Mammary epithelial cell (primary cell): Measurements from ENCODE around the gene FBXO46.
"Not testable (repeated sequence)": the region's sequence is repeated elsewhere in the genome, so short reads cannot be mapped to it uniquely, and the experiment has no call there.

Experiments used
- EZH2 ChIP-seq: IDR thresholded peaks from 2 replicates; pipeline ENCODE4 v1.6.1; 2012; ENCODE audit warnings: low read length, inconsistent platforms, borderline replicate concordance
- TF ChIP-seq, protein P1 (sequence below), 2 donors: IDR thresholded peaks in 1 of 2; conservative IDR thresholded peaks in 1 of 2; 2 replicates each; pipeline ENCODE4 v1.5.1; 2011 to 2012; ENCODE audit warnings: inconsistent platforms in 2 of 2, low read length in 2 of 2, mild to moderate bottlenecking in 2 of 2, control low read depth in 1 of 2, low read depth in 1 of 2; ENCODE audit not compliant: insufficient read depth in 1 of 2; ENCODE audit errors: extremely low read depth in 1 of 2

DNA sequence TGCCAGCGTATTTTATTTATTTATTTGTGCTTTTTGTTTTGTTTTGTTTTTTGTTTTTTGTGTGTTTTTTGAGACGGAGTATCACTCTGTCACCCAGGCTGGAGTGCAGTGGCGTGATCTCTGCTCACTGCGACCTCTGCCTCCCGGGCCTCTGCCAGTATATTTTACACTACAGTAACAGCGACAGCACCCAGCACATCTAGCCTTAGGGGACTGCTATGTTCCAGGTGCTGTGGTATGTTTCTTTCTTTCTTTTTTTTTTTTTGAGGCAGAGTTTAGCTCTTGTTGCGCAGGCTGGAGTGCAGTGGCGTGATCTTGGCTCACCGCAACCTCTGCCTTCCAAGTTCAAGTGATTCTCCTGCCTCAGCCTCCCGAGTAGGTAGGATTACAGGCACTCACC lies 20.8 kb upstream of the FBXO46 start:
- TF ChIP-seq, protein P1, sequence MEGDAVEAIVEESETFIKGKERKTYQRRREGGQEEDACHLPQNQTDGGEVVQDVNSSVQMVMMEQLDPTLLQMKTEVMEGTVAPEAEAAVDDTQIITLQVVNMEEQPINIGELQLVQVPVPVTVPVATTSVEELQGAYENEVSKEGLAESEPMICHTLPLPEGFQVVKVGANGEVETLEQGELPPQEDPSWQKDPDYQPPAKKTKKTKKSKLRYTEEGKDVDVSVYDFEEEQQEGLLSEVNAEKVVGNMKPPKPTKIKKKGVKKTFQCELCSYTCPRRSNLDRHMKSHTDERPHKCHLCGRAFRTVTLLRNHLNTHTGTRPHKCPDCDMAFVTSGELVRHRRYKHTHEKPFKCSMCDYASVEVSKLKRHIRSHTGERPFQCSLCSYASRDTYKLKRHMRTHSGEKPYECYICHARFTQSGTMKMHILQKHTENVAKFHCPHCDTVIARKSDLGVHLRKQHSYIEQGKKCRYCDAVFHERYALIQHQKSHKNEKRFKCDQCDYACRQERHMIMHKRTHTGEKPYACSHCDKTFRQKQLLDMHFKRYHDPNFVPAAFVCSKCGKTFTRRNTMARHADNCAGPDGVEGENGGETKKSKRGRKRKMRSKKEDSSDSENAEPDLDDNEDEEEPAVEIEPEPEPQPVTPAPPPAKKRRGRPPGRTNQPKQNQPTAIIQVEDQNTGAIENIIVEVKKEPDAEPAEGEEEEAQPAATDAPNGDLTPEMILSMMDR (conservative IDR thresholded peaks at IDR 0.05 in 1 of 2, IDR thresholded peaks at IDR 0.05 in 1 of 2; ENCODE audit: extremely low read depth in 1 of 2, insufficient read depth in 1 of 2, low read depth in 1 of 2, low read length in 2 of 2) = not testable (repeated sequence)
- TF ChIP-seq EZH2 = not testable (repeated sequence)
